ENCODE results near the gene ERFE.

Gene ERFE

DNA sequence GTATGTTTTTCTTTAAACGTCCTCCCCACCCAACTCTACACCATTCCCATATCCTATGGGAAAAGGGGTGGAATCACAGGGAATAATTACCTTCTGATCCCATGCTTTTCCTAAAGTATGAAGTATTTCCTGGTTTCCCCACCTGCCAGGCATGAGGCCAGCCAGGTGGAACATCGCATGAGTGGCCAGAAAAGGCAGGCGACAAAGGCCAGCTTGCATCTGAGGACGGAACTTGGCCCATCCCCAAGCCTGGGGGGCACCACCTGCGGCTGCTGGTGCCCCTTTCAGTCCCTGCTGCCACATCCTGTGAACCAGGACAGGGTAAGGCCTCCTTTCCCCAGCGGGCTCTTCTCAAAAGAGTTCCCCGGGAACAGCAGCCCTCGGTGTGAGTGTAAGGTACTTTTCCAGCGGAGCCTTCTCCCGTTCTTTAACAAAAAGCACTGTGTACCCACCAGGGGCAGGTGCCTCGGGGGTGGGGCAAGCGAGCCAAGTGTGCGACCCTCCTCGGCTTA lies 1.2 kb upstream of the ERFE start:
- no peak for DNase-seq

DNA sequence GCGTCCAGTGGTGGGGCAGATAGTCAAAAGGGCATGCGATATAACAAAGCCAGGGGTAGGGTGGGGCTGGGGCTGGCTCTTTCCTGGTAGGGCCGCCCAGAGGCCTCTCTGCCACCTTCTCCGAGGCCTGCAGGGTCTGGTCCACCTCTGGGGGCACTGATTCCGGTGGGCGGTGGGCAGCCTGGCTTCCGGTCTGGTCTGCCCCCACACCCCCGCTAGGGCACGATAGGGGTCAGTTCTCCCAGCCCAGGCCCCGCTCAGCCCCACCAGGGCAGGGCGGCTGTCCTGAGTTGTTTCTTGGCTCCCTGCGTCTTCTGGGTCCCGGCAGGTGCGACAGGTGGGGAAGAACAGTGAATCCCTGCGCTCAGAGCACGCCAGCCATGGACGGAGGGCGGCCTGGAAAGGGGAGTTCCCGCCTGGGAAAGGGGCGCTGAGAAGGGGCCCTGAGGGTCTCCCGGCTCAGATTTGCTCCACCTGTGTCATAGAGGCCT lies 707 bp upstream of the ERFE start:
- DNase-seq, result no peak

DNA sequence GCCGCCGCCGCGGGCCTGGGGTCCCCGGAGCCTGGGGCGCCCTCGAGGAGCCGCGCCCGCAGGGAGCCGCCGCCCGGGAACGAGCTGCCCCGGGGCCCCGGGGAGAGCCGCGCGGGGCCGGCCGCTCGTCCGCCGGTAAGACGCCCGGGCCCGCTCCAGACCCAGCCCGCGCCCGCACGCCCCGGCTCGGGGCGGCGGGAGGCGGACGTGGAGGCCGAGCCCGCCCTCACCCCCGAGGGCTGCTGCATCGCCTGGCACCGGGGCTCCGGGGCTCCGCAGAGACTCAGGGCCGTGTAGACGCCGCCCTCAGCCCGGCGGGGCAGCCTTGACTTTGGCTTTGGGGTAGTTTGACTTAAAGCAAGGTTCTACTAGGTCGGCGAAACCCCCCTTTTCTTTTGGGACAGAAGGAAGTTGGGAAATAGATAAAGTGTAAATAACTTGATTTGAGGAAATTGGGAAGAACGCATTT lies 335 bp downstream of the ERFE start:
- DNase-seq, result no peak

DNA sequence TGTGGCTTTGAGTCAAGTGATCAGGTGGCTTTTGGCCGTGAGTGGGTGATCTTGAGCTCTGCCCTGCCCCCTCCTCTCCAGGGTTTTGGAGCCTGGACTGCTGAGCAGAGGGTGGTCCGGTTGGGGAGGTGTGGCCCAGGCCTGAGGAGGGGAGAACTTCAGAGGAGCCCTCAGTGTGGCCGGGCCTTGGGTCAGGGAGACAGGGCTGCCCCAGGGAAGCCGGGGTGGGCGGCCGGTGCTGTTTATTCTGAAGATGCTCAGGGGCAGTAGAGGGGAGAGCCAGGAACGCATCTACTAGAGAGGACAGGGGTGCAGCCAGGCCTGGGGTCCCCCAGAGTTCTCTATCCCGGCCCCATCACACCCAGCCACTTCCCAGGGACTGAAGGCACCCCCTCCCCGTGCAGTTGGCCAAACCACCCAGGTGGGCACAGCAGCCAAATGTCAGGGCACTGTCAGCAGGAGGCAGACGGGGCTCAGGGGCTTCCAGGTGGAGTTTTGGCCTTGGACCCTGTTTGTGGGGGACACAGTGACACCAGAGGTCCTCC lies 963 bp downstream of the ERFE start:
- DNase-seq, result no peak

DNA sequence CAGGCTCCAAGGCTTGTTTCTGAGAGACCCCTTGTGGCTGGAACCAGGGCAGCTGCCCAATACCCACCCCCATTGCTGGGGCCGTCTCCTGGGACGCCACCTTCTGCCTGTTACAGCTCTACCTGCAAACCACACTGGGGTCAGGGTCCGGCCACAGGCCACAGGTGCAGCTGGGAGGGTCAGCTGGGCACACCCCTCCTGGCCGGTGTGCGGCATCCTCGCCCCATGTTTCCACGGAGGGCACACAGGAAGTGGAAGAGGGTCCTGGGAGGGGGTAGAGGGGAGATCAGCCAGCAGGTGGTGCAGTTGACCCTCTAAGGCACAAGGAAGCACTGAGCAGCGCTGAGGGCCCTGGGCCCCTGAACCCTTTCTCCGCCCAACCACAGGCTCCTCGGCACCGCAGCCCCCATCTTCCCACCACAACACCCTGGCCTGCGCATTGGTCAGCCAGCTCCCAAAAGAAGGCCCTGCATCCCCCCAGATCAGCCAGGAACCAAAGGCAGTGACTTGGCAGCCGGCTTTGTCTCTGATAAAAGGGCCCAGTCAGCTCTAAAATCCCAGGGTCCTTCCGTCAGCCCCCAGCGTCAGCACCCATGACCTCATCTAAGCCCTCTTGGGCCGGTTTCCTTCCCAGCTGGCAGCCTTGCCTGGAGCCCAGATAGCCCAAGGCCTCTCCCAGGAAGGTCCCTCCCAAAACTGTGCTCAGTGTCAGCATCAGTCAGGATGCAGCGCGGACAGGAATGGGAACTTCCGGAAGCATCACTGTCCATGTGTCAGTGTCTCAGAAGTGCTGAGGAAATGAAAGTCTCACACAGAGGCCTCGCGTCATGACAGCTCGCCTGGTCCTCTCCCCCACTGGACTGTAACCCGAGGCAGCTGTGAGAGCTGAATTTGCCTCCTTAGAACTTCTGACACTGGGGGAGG lies 1.7 kb downstream of the ERFE start:
- no peak for DNase-seq

DNA sequence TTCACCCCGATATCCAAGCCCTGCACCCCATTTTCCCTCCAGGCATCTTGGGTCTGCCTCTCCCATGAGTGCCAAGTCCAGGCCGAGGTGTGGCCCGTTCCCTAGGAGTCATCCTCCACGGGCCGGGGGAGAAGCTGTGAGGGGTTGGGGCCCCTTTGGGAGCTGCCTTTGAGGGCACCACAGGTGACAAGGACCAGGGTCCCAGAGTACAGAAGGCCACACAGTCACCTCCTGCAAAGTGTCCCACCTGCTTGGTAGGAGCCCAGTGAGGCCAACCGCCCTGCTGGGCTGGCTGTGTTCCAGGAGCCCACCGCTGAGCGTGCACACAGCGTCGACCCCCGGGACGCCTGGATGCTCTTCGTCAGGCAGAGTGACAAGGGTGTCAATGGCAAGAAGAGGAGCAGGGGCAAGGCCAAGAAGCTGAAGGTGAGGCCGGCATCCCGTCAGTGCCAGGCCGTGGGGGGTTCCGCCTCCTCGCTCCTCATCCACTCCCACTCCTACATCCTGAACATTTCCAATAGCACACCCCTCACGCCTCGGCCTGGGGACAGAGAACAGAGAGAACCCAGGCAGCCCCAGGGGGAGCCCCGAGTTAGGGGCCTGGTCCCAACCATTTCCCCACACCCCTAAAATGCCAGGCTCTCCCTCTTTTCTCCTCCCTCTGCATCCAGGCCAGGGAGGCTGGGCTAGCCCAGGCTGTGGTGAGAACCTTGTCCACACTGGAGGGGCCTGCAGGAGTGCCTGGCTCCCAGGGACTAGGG lies 2.7 kb downstream of the ERFE start:
- no peak for DNase-seq

DNA sequence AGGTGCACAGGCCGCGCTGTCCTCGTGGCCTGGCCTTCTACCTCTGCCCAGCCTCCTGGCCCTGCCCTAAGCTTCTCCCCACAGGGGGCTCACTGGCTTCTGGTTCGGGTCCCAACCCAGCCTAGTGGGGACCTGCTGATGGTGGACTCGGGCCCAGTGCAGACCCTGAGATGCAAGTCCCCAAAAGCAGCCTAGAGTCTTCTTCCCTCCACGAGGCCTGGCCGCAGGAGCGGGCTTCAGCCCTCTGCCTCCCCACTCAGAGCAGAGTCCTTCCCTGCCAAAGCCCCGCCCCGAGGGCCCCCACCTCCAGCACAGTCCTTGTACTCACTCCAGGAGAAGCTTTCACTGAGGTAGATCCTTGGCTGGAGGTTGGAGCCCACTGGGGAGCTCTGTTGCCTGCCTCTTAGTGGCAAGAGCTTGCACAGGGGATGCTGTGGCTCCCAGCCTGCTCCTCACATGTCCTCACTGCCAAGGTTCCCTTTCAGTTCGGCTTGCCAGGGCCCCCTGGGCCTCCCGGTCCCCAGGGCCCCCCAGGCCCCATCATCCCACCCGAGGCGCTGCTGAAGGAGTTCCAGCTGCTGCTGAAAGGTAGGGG lies 3.6 kb downstream of the ERFE start:
- DNase-seq, result no peak

DNA sequence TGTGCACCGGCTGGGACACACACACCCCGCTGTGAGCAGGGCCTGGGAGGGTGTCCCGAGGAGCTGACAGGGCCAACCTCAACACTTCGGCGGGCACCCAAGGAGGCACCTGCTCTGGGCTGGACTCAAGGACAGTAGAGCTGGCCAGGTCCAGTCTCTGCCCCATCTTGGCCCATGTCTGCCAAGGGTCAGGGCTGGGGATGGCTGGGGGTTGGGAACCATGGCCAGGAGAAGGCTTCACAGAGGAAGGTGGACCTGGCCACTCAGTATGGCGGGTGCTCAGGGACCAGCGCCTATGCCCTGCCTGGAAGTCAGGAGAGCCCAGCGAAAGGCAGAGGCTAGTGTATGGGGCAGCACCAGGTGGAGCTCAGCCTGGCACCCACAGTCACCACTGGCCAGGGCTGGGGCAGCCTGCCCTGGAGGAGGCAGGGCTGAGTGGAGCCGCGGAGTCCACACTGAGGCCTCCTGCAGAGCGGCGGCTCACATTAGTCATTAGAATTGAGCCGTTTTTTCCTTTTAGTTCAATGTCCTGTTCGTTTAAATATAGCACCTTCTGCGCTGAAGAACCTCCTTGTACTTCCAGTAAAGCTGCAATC lies 4.2 kb downstream of the ERFE start:
- DNase-seq, result no peak

DNA sequence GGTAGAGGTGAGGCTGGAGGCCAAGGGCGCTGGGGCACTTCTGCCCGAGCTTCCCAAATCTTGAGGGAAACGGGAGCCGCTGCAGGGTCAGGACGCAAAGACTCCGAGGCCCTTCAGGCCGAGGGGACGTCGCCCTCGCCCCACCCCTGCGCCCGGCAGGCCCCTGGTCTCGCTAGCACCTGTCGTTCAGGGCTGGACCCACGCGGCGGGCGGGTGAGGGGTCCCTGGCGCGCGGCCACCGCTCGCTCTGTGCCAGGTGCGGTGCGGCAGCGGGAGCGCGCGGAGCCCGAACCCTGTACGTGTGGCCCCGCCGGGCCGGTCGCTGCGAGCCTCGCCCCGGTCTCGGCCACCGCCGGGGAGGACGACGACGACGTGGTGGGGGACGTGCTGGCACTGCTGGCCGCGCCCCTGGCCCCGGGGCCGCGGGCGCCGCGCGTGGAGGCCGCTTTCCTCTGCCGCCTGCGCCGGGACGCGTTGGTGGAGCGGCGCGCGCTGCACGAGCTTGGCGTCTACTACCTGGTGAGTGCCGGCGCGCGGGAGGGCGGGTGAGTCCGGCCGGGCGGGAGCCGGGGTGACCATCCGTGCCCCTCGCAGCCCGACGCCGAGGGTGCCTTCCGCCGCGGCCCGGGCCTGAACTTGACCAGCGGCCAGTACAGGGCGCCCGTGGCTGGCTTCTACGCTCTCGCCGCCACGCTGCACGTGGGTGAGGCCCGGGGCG lies 4.9 kb downstream of the ERFE start:
- DNase-seq, result no peak

DNA sequence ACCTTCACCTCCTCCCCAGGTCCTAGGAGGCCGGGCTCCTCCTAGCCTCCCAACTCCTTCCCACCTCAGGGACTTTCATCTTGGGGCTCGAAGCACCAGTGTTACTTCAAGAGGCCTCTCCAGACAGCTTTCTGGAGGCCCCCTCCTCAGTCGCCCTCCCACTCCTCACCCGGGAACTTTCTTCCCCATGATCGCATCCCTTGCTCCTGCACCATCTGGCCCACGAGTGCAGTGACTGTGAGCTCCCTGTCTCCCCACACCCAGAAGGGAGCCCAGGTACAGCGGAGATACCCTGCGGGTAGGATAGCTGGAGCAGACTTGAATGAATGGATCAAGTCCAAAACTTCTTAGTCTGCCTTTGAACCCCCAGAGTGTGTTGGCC lies 6.1 kb downstream of the ERFE start:
- DNase-seq, result no peak

DNA sequence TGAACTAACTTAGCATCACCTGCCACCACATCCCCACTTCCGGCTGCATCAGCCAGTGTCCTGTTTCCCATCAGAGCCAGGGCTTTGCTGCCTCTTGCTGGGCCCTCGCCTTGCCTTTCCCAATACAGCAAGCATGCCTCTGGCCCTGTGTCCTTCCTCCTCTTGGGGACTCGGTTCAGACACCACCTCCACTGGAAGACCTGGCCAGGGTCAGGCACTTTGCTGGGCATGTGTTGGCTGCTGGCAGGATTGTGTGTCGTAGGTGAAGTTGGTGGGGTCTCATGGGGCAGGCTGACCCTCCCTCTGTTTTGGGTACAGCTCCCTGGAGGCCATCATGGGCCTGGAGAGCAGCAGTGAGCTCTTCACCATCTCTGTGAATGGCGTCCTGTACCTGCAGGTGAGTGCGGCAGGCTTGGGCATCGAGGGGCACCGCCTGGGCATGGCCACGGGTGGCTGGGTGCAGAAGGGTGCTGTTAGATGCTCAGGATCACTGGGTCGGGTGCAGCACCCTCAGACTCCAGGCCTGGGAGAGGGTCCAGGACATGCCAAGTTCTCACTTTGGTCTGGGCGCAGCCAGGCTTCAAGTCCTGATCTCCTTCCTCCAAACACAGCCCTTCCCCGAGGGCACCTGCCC lies 6.6 kb downstream of the ERFE start:
- no peak for DNase-seq

DNA sequence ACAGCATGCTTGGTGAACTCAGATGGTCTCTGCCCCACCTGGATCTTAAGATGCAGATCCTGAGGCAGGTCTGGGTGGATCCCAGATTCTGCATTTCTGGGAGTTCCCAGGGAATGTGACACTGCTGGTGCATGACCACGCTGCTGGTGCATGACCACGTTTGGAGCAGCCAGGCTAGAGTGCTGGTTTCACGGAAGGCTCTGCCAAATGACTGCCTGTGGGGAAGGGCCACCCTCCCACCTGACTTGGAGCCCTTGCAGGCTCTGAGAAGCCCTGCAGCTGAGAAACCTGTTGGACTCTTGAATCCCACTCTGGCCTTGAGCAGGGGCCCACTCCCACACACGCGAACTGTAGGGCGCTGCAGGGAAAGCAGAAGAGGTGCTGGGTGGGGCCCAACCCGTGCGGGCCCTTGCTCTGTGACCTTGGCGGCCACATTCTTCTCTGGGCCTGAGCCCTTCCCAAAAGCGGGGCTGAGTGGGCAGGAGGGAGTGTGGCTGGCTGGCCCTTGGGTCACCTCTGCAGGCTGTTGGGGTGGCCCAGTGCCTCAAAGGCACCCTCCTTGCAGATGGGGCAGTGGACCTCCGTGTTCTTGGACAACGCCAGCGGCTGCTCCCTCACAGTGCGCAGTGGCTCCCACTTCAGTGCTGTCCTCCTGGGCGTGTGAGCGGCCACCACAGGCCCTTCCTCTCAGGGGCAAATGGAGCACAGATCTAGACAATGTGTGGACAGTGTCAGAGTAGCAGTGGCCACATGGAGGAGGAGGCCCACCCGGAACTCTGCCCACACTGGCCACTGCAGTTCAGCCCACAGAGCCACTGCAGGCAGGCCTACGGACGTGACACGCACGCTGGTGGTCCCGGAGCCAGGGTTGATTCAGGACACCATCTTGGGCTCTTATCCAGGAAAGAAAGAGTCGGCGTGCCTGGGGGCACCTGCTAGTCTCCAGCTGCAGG lies 7.9 kb downstream of the ERFE start:
- DNase-seq, result no peak

DNA sequence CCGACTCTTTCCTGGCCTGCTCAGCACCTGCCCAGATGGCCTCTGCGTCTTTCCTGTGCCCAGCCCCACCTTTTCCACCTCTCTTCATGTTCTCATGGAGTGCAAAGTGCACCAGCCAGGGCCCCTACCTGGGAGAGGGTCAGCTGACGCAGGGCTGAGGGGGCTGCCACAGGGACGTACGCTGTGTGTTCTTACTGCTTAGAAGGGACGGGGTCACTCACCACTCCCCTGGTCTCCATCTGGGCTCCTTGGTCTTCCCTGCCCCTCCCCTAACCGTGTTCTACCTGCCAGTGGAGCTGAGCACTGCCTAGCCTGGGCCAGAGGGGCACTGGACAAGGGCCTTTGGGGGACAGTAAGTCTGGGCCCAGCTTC lies 8.6 kb downstream of the ERFE start:
- no peak for DNase-seq

DNA sequence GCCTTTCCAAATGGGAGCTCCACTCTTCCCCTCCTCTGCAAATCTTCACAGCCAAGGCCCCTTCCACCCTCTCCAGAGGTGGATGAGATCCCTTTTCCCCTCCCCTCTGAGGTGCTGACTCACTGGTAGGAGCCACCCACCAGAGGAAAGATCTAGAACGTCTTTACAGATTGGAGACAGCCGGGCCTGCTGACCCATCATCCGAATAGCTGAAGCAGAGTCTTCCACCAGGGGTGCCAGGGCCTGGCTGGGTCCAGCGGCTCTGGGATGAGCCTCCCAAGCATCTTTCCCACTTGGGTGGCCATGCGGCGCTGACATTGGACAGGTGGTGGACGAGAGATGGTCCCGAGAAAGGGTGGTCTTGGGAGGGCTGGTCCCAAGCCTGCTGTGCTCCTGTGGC lies 9.0 kb downstream of the ERFE start:
- DNase-seq, result no peak

DNA sequence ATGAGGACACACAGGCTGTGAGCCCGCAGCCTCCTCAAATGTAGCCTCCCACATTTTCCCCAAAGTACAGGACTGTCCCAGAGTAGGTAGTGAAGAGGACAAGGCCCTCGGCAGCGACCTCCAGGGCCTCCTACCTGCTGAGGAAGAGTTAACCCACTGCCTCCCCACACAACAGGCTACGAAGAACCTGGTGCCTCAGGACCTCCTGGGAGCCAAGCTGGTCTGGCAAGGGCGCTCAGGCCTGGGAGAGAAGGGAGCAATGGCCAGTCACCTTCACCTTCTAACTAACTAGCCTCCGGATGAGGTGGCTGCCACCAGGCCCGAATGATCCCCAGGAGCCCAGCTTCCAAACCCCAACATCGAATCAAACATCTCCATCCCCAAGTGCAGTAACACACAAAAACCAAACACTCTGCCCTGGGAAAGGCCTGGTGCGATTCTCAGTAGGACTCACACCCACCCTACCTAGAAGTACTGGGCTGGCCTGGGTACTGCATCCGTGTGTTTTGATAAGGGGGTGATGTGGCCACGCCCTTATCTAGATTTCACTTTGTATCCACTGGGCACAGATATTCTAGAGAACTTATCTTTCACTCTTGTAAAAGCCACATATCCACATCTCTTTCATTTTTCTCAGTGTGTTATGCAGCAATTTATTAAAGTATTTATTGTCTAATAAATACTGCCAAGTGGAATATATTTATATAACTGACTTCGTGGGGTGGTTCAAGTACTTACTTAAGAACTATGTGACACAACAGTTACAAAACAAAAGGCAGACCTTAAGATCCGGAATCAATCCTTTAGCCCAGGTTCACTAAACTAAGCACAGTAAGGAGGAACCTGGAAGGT lies 9.7 kb downstream of the ERFE start:
- DNase-seq, result no peak

DNA sequence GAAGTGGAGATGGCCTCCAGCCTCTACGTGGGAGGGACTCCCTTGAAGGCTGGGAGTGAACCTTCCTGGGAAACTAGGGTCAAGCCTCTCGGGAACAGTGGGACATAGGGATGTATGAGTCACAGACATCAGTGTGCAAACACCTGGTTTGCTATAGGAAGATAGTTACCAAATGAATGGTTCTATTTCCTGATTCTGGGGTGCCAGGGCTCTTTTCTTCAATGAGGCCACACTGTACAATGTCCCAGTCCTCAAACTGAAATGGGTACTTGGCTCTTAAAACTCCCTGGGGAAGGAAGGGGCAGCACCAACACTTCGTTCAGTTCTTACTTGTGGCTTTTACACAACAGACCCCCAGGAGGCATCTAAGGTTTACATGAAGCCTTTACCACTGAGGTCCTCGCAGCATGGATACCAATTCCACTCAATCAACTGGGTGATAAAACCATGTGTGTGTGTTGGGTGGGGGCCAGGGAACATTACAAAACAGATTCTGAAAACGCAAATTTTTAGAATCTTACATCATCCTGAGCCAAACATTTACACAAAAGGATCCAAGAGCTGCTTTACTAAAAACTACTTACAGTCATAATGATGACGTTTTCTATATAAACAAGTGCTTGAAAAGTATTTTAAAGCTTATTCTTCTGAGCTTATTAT lies 10.4 kb downstream of the ERFE start:
- DNase-seq, result no peak

DNA sequence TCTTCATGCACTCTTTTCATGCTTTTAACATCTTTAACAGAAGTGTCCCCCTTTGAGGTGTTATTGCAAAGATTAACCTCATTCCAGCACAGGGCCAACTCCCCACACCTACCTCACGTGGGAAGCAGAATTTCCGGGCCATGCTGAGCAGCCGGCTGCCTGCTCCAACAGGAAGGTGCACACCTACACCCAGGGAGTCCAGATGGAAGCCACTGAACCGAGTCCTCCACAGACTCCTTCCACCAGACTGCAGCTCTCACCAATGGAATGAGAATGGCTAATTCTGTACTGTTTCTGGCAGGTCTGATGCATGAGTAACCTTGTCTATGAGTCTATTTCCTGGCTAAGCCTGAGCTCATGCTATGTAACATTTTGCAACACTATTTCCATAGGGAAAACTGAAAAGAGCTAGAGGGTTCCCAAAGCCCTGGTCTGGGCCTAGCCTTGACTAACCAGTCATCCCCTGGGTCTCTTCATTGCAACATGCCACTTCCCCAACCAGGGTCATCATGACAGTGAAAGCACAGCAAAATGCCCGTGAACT lies 11.0 kb downstream of the ERFE start:
- no peak for DNase-seq

DNA sequence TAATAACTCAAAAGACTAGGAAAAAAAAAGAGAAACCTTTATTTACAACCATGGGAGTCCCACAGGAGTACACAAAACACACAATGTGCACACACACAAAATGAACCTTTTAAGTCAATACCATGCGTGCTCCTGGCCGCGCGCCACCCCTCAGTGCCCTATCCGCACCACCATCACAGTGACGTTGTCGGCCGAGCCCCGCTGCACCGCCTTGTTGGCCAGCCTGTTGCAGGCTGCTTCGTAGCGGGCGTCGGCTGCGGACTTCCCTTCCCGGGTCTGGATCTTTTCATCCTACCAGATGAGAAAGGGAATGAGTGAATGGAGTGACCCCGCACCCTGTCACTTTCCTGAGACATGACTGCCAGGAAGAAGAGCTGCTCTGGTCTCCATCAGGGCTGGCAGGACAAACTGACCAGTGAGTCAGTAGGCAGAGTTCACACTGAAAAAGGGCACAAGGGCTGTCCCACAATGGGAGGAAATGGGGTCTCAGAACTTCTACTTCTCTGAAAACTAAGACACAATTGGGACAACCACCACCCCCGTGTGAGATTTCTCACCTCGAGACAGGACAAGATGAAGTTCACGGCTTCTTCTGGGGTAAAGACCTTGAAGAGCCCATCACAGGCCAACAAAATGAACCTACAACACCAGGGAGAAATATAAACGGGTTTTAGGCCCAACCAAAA lies 11.8 kb downstream of the ERFE start:
- no peak for DNase-seq

Measured in bone marrow (tissue), 2 donors.